GM06990 (cell line): Measurements from ENCODE around the gene ZNF576.

Experiments used
- DNase-seq: peaks from one replicate; pipeline ENCODE4 v3.0.0-alpha.2; 2011; ENCODE audit not compliant: insufficient read length; ENCODE audit errors: extremely low read depth
- H3K27me3 ChIP-seq: replicated peaks from 2 replicates; pipeline ENCODE4 v1.6.0; 2011; ENCODE audit warnings: low read length; ENCODE audit not compliant: control insufficient read depth, insufficient read depth
- H3K36me3 ChIP-seq: 2 replicates; pipeline ENCODE4 v1.5.1; 2011; ENCODE audit warnings: low read length; ENCODE audit not compliant: control insufficient read depth, insufficient read depth
- H3K4me3 ChIP-seq: replicated peaks from 2 replicates; pipeline ENCODE4 v1.5.1; 2011; ENCODE audit warnings: low read depth, mild to moderate bottlenecking, control low read depth, low read length
- TF ChIP-seq, protein P1 (sequence below): IDR thresholded peaks from 2 replicates; pipeline ENCODE4 v1.5.1; 2011; ENCODE audit warnings: low read length, control low read depth, mild to moderate bottlenecking, inconsistent platforms; ENCODE audit not compliant: insufficient read depth, poor library complexity, severe bottlenecking

ZNF576 gene

DNA sequence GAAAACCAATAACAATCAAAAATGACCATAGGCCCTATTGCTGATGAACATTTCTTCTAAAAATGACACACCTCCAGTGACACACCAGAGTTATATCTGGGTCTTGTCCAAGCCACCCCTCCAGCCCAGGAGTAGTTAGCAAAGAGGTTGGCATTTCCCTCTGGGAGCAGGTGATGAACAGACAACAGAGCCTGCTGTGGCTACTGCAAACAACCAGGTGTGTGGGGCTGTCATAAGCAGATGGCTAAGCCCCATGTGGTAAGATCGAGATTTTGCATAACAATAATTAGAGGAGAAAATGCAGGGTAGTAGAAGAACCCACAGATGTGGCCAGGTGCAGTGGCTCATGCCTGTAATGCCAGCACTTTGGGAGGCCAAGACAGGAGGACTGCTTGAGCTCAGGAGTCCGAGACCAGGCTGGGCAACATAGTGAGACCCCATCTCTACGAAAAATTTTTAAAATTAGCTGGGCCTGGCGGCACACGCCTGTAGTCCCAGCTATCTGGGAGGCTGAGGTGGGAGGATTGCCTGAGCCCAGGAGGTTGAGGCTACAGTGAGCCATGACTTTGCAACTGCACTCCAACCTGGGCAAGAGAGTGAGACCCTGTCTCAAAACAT is 26.1 kb upstream of the ZNF576 start:
- TF ChIP-seq, protein P1, sequence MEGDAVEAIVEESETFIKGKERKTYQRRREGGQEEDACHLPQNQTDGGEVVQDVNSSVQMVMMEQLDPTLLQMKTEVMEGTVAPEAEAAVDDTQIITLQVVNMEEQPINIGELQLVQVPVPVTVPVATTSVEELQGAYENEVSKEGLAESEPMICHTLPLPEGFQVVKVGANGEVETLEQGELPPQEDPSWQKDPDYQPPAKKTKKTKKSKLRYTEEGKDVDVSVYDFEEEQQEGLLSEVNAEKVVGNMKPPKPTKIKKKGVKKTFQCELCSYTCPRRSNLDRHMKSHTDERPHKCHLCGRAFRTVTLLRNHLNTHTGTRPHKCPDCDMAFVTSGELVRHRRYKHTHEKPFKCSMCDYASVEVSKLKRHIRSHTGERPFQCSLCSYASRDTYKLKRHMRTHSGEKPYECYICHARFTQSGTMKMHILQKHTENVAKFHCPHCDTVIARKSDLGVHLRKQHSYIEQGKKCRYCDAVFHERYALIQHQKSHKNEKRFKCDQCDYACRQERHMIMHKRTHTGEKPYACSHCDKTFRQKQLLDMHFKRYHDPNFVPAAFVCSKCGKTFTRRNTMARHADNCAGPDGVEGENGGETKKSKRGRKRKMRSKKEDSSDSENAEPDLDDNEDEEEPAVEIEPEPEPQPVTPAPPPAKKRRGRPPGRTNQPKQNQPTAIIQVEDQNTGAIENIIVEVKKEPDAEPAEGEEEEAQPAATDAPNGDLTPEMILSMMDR: no peak
- Histone ChIP-seq H3K4me3 (no peak overlapping the region), H3K36me3 (no peaks in the 10 kb centered on the region; the same call in 1 of the 2 replicates), H3K27me3 (no peaks in the 10 kb centered on the region)
- DNase-seq: no peak

DNA sequence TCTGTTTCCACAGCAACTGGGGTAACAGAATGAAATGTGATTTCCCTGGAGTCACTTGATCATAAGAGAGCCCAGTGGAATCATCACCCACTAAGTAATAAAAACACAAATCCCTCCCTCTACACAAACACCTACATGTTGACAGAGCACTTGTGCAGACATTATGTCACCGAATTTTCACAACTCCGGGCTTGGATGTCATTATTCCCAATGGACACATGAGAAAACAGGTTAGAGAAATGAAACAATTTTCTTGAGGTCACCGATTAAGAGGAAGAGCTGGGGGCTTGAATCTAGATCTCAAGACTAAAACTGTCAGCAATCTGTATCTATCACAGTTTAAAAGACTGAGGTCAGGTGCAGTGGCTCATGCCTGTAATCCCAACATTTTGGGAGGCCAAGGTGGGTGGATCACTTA is 24.2 kb upstream of the ZNF576 start:
- DNase-seq: no peak
- Histone ChIP-seq H3K4me3 (no peak overlapping the region), H3K36me3 (no peaks in the 10 kb centered on the region; the same call in 1 of the 2 replicates), H3K27me3 (no peaks in the 10 kb centered on the region)
- TF ChIP-seq, protein P1: no peak

DNA sequence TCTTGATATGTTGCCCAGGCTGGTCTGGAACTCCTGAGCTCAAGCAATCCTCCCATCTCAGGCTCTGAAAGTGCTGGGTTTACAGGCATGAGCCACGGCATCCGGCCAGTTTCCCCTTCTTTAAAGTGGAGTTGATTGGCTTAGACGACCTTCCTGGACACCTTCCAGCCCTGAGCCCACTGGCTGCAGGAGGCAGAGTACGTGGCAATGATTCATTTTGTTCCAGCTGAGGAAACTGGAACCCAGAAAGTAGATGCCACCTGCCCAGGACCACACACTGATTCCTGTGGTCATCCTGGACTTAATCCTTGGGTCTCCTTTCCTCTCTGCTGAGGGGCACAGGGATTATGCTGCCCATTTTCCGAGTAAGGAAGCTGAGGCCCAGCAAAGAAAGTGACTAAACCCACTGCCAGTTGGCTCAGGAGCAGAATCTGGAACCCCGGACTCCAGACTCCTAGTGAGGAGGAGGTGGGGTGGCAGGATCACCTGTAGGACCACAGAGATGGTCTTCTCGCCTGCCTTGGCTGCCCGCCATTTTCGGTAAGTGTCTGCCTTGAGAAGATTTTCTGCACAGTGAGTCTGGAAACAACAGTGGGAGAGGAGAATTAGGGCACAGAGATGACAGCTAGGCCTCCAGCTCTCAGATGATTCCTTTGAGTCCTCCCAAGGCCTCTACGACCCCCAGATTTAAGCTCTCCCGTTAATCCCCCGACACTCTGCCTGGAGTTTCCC is 21.8 kb upstream of the ZNF576 start:
- DNase-seq: no peak
- TF ChIP-seq, protein P1: no peak
- H3K4me3 ChIP-seq: peak overlapping the region; percentile 82
- H3K27me3 ChIP-seq: no peaks in the 10 kb centered on the region
- no peaks in the 10 kb centered on the region; the same call in 1 of the 2 replicates for H3K36me3 ChIP-seq

DNA sequence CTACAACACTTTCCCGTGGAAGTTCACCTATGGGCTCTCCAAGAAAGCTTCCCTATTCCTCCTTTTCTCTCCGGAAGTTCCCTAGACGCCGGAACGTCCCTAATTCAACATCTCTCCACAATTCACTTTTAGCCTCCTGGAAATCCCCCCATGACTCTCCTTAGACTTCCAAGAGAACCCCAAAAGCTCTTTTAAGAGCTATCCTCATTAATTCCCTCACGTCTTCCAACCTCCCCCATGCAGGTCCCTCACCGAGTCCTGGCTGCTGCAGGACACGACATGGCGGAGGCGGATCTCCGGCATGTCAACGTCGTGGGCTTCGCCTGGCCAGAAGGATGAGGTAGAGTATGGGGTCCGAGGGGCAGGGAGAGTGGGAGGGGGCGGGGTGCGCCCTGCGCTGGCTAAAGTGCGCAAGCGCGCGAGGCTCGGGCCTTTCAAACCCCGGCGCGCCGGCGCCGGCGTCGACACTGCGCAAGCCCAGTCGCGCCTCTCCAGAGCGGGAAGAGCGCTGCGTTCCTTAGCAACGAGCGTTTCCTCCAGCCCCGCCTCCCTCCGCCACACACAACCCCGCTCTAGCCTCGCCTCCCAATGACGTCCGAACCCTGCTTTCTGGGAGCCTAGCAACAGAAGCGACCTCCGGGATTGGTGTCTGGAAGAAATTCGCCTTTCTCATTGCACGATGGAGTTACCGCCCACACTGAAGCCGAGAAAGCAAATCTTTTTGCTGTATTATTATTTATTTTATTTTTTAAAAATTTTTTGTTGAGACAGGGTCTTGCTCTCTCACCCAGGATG is 21.0 kb upstream of the ZNF576 start, which contains the start of the genes PINLYP and XRCC1:
Gene PINLYP, plus strand, starts transcription at position 646 of the 795 bp plus-strand sequence. CDS start 1,391 bp downstream, outside the sequence.
Gene XRCC1, minus strand, starts transcription at position 372 of the 795 bp plus-strand sequence. Its CDS starts 69 bp downstream, at position 303.
- H3K4me3 ChIP-seq: peak within 1 kb of the TSS; percentile 82
- H3K36me3 ChIP-seq: no peaks in the 10 kb centered on the region; the same call in 1 of the 2 replicates
- DNase-seq: peak; percentile 98
- no peaks in the 10 kb centered on the region for H3K27me3 ChIP-seq
- TF ChIP-seq, protein P1: no peak

DNA sequence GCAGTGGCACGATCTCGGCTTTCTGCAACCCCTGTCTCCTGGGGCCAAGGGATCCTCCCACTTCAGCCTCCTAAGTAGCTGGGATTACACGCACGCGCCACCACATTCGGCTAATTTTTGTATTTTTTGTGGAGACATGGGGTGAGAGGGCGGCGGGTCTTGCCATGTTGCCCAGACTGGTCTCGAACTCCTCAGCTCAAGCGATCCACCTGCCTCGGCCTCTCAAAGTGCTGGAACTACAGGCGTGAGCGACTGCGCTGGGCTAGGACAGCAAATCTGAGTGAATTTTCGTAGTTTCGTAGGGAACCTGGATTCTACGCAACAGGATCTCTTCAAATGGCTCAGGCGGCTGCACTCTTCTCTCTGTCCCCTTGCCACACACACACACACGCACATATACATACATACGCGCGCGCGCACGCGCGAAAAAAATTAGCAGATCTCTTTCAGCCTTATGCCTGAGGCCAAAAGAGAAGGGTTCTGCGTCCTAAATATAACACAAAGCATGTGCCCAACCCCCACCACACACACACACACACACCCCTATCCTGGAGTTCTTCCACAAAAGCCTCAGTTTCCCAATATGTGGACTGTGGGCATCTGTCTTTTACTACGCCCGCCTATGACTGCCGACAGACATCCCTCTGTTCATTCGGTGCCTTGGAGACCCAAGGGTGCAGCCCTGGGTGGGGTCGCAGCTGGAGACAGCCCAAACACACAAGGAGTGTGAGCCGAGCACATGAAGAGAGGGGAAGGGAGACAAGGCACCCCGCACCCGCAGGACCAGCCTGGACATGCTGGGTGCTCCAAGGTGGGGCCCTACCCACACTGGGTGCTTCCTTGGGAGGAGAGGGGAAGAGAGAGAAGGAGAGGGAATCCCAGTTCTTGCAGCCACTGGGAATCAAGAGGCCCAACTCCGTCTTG is 20.2 kb upstream of the ZNF576 start:
- H3K27me3 ChIP-seq: no peaks in the 10 kb centered on the region
- TF ChIP-seq, protein P1: no peak
- DNase-seq: no peak
- peak overlapping the region; percentile 57 for H3K4me3 ChIP-seq
- no peaks in the 10 kb centered on the region; the same call in 1 of the 2 replicates for H3K36me3 ChIP-seq
